ENCODE measurements around the gene TANGO2.
"Not testable (repeated sequence)": the region's sequence is repeated elsewhere in the genome, so short reads cannot be mapped to it uniquely, and the experiment has no call there.

Gene TANGO2

GRCh38 chr22:20066617-20067383 lies 45.9 kb downstream of the TANGO2 start:
- H3K27ac ChIP-seq = no peak overlapping the region
- no peak for DNase-seq
- H3K4me3 ChIP-seq (ENCODE audit: low read depth, low read length) = no peak overlapping the region
- no peaks in the 10 kb centered on the region for H3K9me3 ChIP-seq (ENCODE audit: severe bottlenecking)
- H3K36me3 ChIP-seq = no peaks in the 10 kb centered on the region
- TF ChIP-seq, protein P1, sequence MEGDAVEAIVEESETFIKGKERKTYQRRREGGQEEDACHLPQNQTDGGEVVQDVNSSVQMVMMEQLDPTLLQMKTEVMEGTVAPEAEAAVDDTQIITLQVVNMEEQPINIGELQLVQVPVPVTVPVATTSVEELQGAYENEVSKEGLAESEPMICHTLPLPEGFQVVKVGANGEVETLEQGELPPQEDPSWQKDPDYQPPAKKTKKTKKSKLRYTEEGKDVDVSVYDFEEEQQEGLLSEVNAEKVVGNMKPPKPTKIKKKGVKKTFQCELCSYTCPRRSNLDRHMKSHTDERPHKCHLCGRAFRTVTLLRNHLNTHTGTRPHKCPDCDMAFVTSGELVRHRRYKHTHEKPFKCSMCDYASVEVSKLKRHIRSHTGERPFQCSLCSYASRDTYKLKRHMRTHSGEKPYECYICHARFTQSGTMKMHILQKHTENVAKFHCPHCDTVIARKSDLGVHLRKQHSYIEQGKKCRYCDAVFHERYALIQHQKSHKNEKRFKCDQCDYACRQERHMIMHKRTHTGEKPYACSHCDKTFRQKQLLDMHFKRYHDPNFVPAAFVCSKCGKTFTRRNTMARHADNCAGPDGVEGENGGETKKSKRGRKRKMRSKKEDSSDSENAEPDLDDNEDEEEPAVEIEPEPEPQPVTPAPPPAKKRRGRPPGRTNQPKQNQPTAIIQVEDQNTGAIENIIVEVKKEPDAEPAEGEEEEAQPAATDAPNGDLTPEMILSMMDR (IDR thresholded peaks at IDR 0.05; ENCODE audit: low read depth, low read length) = no peak
- H3K27me3 ChIP-seq (ENCODE audit: insufficient read depth, low read depth, severe bottlenecking) = no peaks in the 10 kb centered on the region

DNA sequence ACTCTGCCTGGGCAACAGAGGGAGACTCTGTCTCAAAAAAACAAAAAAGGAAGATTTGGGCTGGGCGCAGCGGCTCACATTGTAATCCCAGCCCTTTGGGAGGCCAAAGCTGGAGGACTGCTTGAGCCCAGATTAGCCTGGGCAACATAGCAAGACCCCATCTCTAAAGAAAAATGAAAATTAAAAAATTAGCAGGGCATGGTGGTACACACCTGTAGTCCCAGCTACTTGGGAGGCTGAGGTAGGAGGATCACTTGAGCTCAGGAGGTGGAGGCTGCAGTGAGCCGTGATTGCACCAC lies 46.4 kb downstream of the TANGO2 start:
- H3K27ac ChIP-seq; H3K4me3 ChIP-seq (ENCODE audit: low read depth, low read length); H3K9me3 ChIP-seq (ENCODE audit: severe bottlenecking); H3K36me3 ChIP-seq; H3K27me3 ChIP-seq (ENCODE audit: insufficient read depth, low read depth, severe bottlenecking); DNase-seq: not testable (repeated sequence)

DNA sequence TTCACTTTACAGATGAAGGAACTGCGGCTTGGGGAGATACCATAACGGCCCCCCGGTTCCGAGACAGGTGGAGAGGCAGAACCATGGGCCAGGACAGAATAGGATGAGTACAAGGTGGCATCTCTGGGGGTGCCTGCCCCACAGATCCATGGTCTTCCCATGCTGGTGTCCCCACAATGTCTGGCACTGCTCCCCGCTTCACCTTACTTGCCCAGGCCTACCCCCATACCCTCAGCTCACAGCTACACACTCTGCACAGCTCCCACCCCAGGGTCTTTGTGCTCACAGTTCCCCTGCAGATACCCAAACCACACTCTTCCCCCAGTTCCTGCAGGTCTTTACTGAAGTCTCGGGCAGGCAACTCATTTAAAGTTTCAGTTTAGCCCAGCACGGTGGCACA lies 47.7 kb downstream of the TANGO2 start:
- no peaks in the 10 kb centered on the region for H3K27me3 ChIP-seq (ENCODE audit: insufficient read depth, low read depth, severe bottlenecking)
- H3K4me3 ChIP-seq (ENCODE audit: low read depth, low read length) = no peak overlapping the region
- DNase-seq = no peak
- TF ChIP-seq, protein P1 (IDR thresholded peaks at IDR 0.05; ENCODE audit: low read depth, low read length) = no peak
- no peaks in the 10 kb centered on the region for H3K9me3 ChIP-seq (ENCODE audit: severe bottlenecking)
- no peaks in the 10 kb centered on the region for H3K36me3 ChIP-seq
- no peak overlapping the region for H3K27ac ChIP-seq

GRCh38 chr22:20069331-20070042 lies 48.6 kb downstream of the TANGO2 start:
- Histone ChIP-seq H3K9me3 (ENCODE audit: severe bottlenecking) (no peaks in the 10 kb centered on the region), H3K4me3 (ENCODE audit: low read depth, low read length) (no peak overlapping the region), H3K27ac (no peak overlapping the region), H3K27me3 (ENCODE audit: insufficient read depth, low read depth, severe bottlenecking) (no peaks in the 10 kb centered on the region), H3K36me3 (no peaks in the 10 kb centered on the region)
- DNase-seq = no peak
- TF ChIP-seq, protein P1 (IDR thresholded peaks at IDR 0.05; ENCODE audit: low read depth, low read length) = no peak

DNA sequence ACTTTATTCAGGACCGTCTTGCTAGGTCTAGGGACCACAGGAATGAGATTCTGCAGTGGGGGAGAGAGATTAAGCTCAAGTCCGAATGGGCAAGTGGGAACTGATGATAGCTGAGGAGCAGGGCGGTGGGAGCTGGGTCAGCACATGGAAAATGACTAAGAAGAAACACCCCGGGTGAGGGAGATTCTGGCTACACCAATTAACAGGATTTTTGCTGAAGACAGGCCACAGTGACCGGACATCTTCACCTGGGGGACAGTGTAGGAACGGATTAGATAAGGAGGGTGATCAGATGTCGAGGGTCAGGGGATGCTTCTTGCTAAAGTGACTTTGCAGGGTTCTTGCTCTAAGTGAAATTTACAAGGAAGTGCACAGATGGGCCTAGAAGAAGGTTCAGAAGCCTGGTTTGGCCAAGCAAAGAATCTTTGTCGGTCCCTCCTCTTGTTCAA lies 50.6 kb downstream of the TANGO2 start:
- no peak for DNase-seq
- H3K4me3 ChIP-seq (ENCODE audit: low read depth, low read length) = no peak overlapping the region
- H3K27ac ChIP-seq = no peak overlapping the region
- H3K9me3 ChIP-seq (ENCODE audit: severe bottlenecking) = no peaks in the 10 kb centered on the region
- TF ChIP-seq, protein P1 (IDR thresholded peaks at IDR 0.05; ENCODE audit: low read depth, low read length) = no peak
- no peaks in the 10 kb centered on the region for H3K27me3 ChIP-seq (ENCODE audit: insufficient read depth, low read depth, severe bottlenecking)
- H3K36me3 ChIP-seq = no peaks in the 10 kb centered on the region

DNA sequence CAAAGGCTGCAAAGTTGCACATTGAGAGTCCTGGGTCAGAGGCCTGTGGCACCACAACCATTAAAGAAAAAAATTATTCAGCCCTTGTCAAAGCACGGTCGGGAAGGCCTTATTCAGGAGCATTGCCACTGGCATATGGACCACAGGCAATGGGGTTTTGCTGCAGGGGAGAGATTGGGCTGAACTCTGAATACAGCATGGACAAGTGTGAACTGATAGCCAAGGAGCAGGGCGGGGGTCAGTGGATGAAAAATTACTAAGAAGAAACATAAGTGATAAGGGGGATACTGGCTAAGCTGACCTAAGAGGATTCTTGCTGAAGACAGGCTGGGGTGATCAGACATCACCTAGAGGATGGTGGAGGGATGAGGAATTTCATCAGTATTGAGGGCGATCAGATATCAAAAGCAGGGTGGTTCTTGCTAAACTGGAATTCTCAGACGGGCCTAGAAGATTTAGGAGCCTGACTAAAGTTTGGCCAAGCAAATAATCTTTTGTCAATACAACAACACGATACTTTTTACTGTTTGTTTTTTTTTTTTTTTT lies 55.8 kb downstream of the TANGO2 start:
- H3K9me3 ChIP-seq (ENCODE audit: severe bottlenecking) = no peaks in the 10 kb centered on the region
- no peak overlapping the region for H3K4me3 ChIP-seq (ENCODE audit: low read depth, low read length)
- H3K27ac ChIP-seq = peak overlapping the region; percentile 34
- H3K27me3 ChIP-seq (ENCODE audit: insufficient read depth, low read depth, severe bottlenecking) = no peaks in the 10 kb centered on the region
- H3K36me3 ChIP-seq = peaks cover 11% of the 10 kb centered on the region
- DNase-seq = no peak
- TF ChIP-seq, protein P1 (IDR thresholded peaks at IDR 0.05; ENCODE audit: low read depth, low read length) = no peak
